Loucy (cell line): ENCODE results near the gene UMODL1.

Experiments used
- CTCF ChIP-seq: fragments of 200-600 bp; sonication (generic); conservative IDR thresholded peaks from 2 replicates; pipeline ENCODE4 v1.5.1; 2014; ENCODE audit warnings: mild to moderate bottlenecking, antibody characterized with exemption, low read length
- EZH2phosphoT487 ChIP-seq: fragments of 200-600 bp; IDR thresholded peaks from 2 replicates; pipeline ENCODE4 v1.6.1; 2018; ENCODE audit warnings: antibody characterized with exemption, mild to moderate bottlenecking, moderate library complexity, borderline replicate concordance

DNA sequence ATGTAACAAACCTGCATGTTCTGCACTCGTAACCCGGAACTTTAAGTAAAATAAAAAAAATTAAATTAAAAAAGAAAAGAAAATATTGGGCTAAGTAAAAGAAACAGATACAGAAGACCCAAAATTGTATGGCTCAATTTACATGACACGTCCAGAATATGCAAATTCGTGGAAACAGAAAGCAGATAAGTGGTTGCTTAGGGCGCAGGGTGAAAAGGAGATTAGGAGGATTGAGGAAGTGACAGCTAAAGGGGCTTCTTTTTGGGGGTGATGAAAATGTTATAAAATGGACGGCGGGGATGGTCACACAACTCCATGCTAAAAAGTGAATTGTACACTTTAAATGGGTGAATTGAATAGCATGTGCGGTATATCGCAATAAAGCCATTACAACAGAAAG, 33.6 kb upstream of the UMODL1 start:
- TF ChIP-seq CTCF, result no peak
- TF ChIP-seq EZH2phosphoT487, result no peak
